ENCODE results near the gene ARFIP1. TPM values are rescaled to one million over a fixed set of nuclear protein-coding genes. Genes with fewer than 3 reads are reported as not detected.

The ARFIP1 gene
- total and polyA plus RNA-seq, 2 of the 8 experiments (the other 6 are each of a cell fraction or from before 2014, with no cell fraction given), result 13.5 to 38.0 TPM

DNA sequence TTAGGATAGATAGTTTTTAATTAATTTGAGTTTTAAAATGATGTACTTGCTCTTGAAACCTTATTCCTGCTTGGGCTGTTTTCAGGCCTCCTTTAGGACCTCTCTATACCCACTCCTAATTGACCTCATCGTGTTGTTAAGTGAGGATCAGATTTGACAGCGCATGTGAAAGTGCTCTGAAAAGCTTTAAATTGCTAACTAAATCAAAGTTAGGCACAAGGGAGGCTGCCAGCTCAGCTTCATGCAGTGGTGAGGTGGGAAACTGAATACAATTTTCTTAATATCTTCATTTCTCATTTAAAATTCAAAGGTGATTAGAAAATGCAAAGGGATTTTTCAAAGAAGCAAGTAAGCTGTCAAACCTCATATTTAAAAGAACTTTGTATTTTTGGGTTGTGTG is 176.4 kb downstream of the ARFIP1 start:
- Histone ChIP-seq H3K27me3 (replicated peaks in 1 of 4; ENCODE audit: control insufficient read depth in 3 of 4, extremely low read depth in 1 of 4, insufficient read depth in 3 of 4, low read length in 3 of 4) (no peaks in the 10 kb centered on the region), H2BK120ac (replicated peaks; ENCODE audit: low read depth, low read length) (no peak overlapping the region), H3K23me2 (ENCODE audit: low read depth, low read length) (no peaks in the 10 kb centered on the region), H2AK5ac (ENCODE audit: low read depth, low read length) (no peak overlapping the region), H3K9me3 (ENCODE audit: insufficient read depth in 2 of 2, low read depth in 1 of 2, low read length in 1 of 2) (no peaks in the 10 kb centered on the region), H3K4me1 (replicated peaks in 1 of 4; ENCODE audit: control insufficient read depth in 3 of 4, insufficient read depth in 4 of 4, low read length in 3 of 4) (peaks cover 0 to 7% (median 3%) of the 10 kb centered on the region in 4 experiments; a peak in 5 of 7 replicates), H3K27ac (ENCODE audit: low read depth, low read length) (no peak overlapping the region), H4K5ac (ENCODE audit: insufficient read length, low read depth, low read length) (no peak overlapping the region), H2AFZ (ENCODE audit: low read length) (no peak overlapping the region), H2BK5ac (ENCODE audit: low read depth, low read length) (no peak overlapping the region), H3K79me2 (ENCODE audit: control insufficient read depth in 1 of 2, insufficient read depth in 2 of 2, low read length in 2 of 2) (peaks cover 0 to 23% of the 10 kb centered on the region in 2 experiments; a peak in 2 of 4 replicates), H3K36me3 (ENCODE audit: control insufficient read depth in 2 of 4, insufficient read depth in 4 of 4, low read length in 3 of 4) (peaks cover 6 to 53% (median 20%) of the 10 kb centered on the region in 4 experiments; a peak in 7 of 8 replicates), H3K18ac (ENCODE audit: extremely low read depth, low read length) (no peak overlapping the region), H3K4me3 (ENCODE audit: extremely low read depth in 1 of 4, insufficient read depth in 2 of 4, low read depth in 3 of 4, low read length in 4 of 4) (no peak overlapping the region), H3K9ac (replicated peaks in 1 of 4; ENCODE audit: extremely low read depth in 1 of 4, low read depth in 3 of 4, low read length in 3 of 4) (no peak overlapping the region), H3K4me2 (ENCODE audit: insufficient read depth in 1 of 2, low read depth in 2 of 2, low read length in 2 of 2) (no peak overlapping the region), H3K56ac (replicated peaks; ENCODE audit: insufficient read length, low read depth, low read length) (no peak overlapping the region), H4K8ac (ENCODE audit: extremely low read depth, insufficient read depth, low read length) (no peak overlapping the region), H3K14ac (ENCODE audit: insufficient read length) (no peak overlapping the region), H3K79me1 (ENCODE audit: low read depth, low read length) (no peaks in the 10 kb centered on the region), H2BK15ac (ENCODE audit: low read length) (no peak overlapping the region), H4K20me1 (replicated peaks in 1 of 2; ENCODE audit: control insufficient read depth in 1 of 2, insufficient read depth in 2 of 2, low read length in 2 of 2) (no peaks in the 10 kb centered on the region), H4K91ac (replicated peaks; ENCODE audit: insufficient read length, low read length) (no peak overlapping the region), H3K4ac (replicated peaks; ENCODE audit: insufficient read length, low read depth, low read length) (no peak overlapping the region), H2BK12ac (ENCODE audit: low read depth, low read length) (no peak overlapping the region), H3K23ac (ENCODE audit: insufficient read length) (no peak overlapping the region), H2BK20ac (ENCODE audit: low read length) (no peak overlapping the region)
- WGBS, 2 experiments (ENCODE audit: extremely low coverage in 1 of 2, insufficient coverage in 1 of 2, insufficient read length in 1 of 2, insufficient replicate concordance in 2 of 2, low coverage in 1 of 2, low lambda C conversion rate in 2 of 2, missing lambda C conversion rate in 1 of 2), result 86% methylated on average over 2 of the region's 2 CpGs; no CpG with 5 or more reads in 1 of the 2 experiments
- CTCF ChIA-PET (ENCODE audit: partially characterized antibody), result interaction anchor here (0.8 to 2.1 kb wide), 5 partner anchors 13 to 171 kb away, joined by 3 to 5 read pairs (median 3); no protein-coding TSS in a partner anchor
- DNase-seq (ENCODE audit: low read depth in 1 of 2, low spot score in 2 of 2), result no peak
- POLR2A ChIA-PET (ENCODE audit: partially characterized antibody), result interaction anchor here (0.9 to 2.5 kb wide), 2 partner anchors 17 to 109 kb away, joined by 3 to 7 read pairs; no protein-coding TSS in a partner anchor
- FAIRE-seq, result no peak
- TF ChIP-seq EGR1 (IDR thresholded peaks at IDR 0.05; ENCODE audit: borderline replicate concordance, low read depth, low read length) (no peak), YY1 (IDR thresholded peaks at IDR 0.05; ENCODE audit: low read depth, low read length) (no peak), TAF1 (IDR thresholded peaks at IDR 0.05; ENCODE audit: low read depth, low read length) (no peak), RFX5 (IDR thresholded peaks at IDR 0.05; ENCODE audit: borderline replicate concordance, low read depth, low read length) (no peak), POLR2A (IDR thresholded peaks at IDR 0.05; ENCODE audit: control extremely low read depth in 1 of 2, low read depth in 2 of 2, low read length in 2 of 2) (no peak), SUZ12 (IDR thresholded peaks at IDR 0.05; ENCODE audit: low read length) (no peak), JUN (IDR thresholded peaks at IDR 0.05; ENCODE audit: low read depth, low read length) (no peak), BCL11A (IDR thresholded peaks at IDR 0.05; ENCODE audit: low read depth in 2 of 2, low read length in 2 of 2) (no peak), BRCA1 (IDR thresholded peaks at IDR 0.05; ENCODE audit: low read depth, low read length) (no peak), TEAD4 (IDR thresholded peaks at IDR 0.05; ENCODE audit: low read depth, low read length) (no peak), GTF2F1 (IDR thresholded peaks at IDR 0.05; ENCODE audit: borderline replicate concordance, low read depth, low read length) (no peak), CREB1 (IDR thresholded peaks at IDR 0.05) (no peak)
- TF ChIP-seq, protein P1, sequence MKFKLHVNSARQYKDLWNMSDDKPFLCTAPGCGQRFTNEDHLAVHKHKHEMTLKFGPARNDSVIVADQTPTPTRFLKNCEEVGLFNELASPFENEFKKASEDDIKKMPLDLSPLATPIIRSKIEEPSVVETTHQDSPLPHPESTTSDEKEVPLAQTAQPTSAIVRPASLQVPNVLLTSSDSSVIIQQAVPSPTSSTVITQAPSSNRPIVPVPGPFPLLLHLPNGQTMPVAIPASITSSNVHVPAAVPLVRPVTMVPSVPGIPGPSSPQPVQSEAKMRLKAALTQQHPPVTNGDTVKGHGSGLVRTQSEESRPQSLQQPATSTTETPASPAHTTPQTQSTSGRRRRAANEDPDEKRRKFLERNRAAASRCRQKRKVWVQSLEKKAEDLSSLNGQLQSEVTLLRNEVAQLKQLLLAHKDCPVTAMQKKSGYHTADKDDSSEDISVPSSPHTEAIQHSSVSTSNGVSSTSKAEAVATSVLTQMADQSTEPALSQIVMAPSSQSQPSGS (IDR thresholded peaks at IDR 0.05; ENCODE audit: low read length), result no peak
